ENCODE data around the gene SCPEP1.
"Not testable (repeated sequence)": the region's sequence is repeated elsewhere in the genome, so short reads cannot be mapped to it uniquely, and the experiment has no call there.

GRCh38 chr17:56980526-56980925 lies 2.6 kb downstream of the SCPEP1 start:
- not testable (repeated sequence) for TF ChIP-seq CTCF, POLR2A (IDR thresholded peaks at IDR 0.05)
